HG03103 (cell line): Measurements from ENCODE around the gene SETD1B.

Experiments used
- ATAC-seq: cut with Tn5 transposase; IDR thresholded peaks from one replicate; pipeline ENCODE4 v1.9.1; 2021; ENCODE audit warnings: low read depth; ENCODE audit not compliant: unreplicated experiment

The SETD1B gene

GRCh38 chr12:121806546-121807423, 3.0 kb downstream of the SETD1B start:
- no peak for ATAC-seq

- ATAC-seq = no peak
Observed at GRCh38 chr12:121807642-121808347, 4.0 kb downstream of the SETD1B start.

- ATAC-seq = no peak
Observed at GRCh38 chr12:121808623-121809022, 4.8 kb downstream of the SETD1B start.

GRCh38 chr12:121809712-121810116, 5.9 kb downstream of the SETD1B start:
- ATAC-seq = no peak

- no peak for ATAC-seq
Observed at GRCh38 chr12:121810234-121810817, 6.5 kb downstream of the SETD1B start.

- no peak for ATAC-seq
Observed at GRCh38 chr12:121810833-121811433, 7.1 kb downstream of the SETD1B start.

GRCh38 chr12:121811434-121812319, 7.9 kb downstream of the SETD1B start:
- no peak for ATAC-seq

GRCh38 chr12:121812320-121812871, 8.6 kb downstream of the SETD1B start:
- ATAC-seq = no peak

- no peak for ATAC-seq
Observed at GRCh38 chr12:121812921-121813896, 9.4 kb downstream of the SETD1B start.

- ATAC-seq = no peak
Observed at GRCh38 chr12:121813951-121814350, 10.1 kb downstream of the SETD1B start.

GRCh38 chr12:121814429-121815119, 10.8 kb downstream of the SETD1B start:
- no peak for ATAC-seq

- no peak for ATAC-seq
Observed at GRCh38 chr12:121815263-121815662, 11.5 kb downstream of the SETD1B start.

GRCh38 chr12:121816925-121817647, 13.3 kb downstream of the SETD1B start:
- ATAC-seq = no peak

- no peak for ATAC-seq
Observed at GRCh38 chr12:121817648-121818043, 13.8 kb downstream of the SETD1B start.

- ATAC-seq = no peak
Observed at GRCh38 chr12:121819212-121819949, 15.6 kb downstream of the SETD1B start.

GRCh38 chr12:121820056-121820455, 16.2 kb downstream of the SETD1B start:
- no peak for ATAC-seq
